Stomach (tissue), 4 donors: ENCODE data around the gene ZNF653.

Experiments
- EP300 ChIP-seq: sonication (generic); formaldehyde crosslinking; IDR thresholded peaks from one replicate; pipeline ENCODE4 v1.6.1; 2017; ENCODE audit warnings: antibody characterized with exemption
- TF ChIP-seq, protein P1 (sequence below), 7 experiments: fragments of 450-650 bp in 4 of 7; fragments of 200-600 bp in 3 of 7; sonication (generic) in 3 of 7; IDR thresholded peaks; one replicate each; pipeline ENCODE4 v1.5.1; 2016 to 2019; ENCODE audit warnings: antibody characterized with exemption in 7 of 7, control low read depth in 2 of 7, mild to moderate bottlenecking in 1 of 7

DNA sequence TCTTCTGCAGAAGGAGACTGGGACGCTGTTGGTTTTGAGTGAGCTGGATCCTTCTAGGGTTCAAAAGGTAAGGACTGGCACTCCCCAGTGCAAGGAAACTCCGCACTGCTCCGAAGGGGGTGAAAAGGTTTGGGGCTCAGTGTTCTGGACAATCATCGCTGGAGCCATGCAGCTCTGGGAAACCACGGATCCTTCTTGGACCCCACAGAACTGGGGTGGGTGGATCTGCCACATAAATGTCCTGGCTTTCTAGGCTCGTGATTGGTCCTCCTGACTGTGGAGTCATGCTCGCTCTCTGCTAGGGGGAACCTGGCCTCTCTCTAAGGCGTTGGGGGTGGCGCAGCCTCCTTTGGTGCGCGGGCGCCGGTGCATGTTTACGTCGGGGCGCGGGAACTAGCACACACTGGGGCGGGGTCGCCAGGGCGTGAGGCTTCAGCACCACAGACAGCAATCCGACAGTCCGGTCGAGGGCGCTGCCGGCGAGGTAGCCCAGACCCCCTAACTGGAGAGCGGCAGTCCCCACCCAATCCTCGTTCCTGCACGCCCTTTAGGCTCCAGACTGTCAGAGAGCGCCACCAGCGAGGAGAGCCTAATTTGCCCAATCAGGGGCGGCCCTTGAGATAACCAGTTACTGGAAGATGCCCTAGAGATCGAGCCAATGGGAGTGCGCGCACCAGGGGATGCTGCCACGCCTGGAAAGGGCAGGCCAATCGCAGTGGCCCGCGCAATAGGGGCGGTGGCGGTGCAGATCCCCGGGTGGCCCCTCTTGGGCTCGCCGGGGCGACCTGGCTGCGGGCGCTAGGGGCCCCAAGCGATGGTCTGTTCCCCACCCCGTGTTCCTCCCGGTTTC, 23.9 kb downstream of the ZNF653 start:
- TF ChIP-seq, protein P1, sequence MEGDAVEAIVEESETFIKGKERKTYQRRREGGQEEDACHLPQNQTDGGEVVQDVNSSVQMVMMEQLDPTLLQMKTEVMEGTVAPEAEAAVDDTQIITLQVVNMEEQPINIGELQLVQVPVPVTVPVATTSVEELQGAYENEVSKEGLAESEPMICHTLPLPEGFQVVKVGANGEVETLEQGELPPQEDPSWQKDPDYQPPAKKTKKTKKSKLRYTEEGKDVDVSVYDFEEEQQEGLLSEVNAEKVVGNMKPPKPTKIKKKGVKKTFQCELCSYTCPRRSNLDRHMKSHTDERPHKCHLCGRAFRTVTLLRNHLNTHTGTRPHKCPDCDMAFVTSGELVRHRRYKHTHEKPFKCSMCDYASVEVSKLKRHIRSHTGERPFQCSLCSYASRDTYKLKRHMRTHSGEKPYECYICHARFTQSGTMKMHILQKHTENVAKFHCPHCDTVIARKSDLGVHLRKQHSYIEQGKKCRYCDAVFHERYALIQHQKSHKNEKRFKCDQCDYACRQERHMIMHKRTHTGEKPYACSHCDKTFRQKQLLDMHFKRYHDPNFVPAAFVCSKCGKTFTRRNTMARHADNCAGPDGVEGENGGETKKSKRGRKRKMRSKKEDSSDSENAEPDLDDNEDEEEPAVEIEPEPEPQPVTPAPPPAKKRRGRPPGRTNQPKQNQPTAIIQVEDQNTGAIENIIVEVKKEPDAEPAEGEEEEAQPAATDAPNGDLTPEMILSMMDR (IDR thresholded peaks at IDR 0.05), result no peak
- TF ChIP-seq EP300, result no peak
